ENCODE data around the gene GBP5.

- TF ChIP-seq CTCF (IDR thresholded peaks at IDR 0.05) (no peak), POLR2A (IDR thresholded peaks at IDR 0.05) (no peak)
Measured at GRCh38 chr1:89279011-89279466, 6.4 kb upstream of the GBP5 start.

Data from body of pancreas (tissue), 4 donors.